GM18861 (cell line): ENCODE results near the gene DUSP22.
"Not testable (repeated sequence)": the region's sequence is repeated elsewhere in the genome, so short reads cannot be mapped to it uniquely, and the experiment has no call there.

ENCODE experiments used
- ATAC-seq: cut with Tn5 transposase; IDR thresholded peaks from one replicate; pipeline ENCODE4 v1.9.1; 2021; ENCODE audit not compliant: unreplicated experiment

Gene DUSP22

DNA sequence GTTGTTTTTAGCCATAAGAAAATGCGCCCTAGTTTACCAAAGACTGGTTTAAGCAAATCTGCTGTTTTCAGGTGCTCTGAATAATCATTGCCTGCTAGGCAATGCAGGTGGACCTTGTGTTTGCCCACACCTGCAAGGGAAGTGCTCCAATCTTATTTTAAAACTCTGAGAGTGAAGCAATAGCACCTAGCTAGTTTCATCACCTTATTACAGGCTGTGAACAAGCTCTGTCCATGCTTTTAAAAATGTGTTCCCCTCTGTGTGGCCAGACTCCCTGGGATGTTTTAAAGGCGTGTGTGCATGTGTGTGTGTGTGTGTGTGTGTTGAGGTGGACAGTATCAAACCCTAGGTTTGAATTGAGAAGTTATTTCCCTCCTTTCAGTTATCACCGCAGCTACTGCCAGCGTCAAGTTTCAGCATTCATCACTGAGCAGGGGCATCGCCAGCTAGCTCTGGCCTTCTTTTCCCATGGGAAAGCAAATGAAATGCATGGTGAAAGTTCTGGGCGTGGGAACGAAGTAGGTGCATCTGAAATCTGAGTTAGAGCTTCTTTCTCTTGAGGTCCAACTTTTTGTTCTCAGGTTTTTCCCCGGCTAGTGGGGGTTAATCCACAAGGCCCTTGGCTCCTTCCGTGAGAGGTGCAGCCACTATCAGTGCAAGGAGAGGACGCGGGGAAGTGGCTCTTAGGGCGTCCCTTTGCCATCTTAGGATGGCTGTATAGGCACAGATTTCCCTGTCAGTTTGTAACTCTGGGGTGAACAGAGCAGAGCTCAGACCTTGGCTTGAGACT lies 30.8 kb downstream of the DUSP22 start:
- no peak for ATAC-seq

DNA sequence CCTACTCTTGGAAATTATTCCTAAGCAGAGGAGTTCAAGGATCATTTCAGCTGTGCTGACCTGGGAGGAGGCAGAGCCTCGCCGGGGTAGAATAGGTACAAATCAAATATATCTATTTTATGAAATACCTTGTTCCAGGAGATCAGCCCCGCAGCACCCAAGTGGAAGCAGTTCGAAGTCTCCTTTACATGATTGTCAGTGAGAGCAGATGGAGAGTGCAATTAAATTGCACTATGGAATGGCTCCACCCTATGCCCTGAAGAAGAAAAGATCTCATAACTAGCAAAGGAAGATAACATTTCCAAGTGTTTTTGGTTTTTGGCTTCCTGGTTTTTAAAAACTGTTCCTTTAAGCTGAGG lies 31.4 kb downstream of the DUSP22 start:
- no peak for ATAC-seq

DNA sequence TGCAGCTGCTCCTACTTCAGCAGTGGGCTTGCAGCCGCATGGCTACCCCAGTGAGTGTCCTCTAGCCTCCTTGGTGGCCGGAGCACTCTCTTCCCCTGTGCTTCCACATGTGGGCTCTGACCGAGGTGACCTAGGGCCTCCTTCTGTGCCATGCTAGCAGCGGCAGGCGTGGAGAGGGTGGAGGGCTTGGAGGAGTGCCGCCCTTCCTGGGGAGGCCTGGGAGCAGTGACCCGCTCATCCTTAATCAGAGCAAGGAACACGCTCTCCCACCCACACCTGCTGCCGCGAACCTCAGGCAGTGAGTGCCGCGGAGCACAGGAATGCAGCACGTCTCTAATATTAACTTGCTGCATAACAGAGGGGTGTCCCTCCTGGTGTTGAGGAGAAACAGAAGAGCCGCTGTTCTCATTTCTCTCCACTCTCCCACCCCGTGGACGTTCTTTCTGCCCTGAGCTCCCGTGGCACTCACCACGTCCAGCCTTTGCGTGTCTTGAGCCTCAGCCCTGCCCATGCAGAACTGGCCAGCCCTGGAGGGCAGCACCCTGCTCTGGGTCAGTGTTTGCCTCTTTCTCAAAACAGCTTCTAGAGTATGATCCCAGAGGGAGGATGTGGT lies 31.9 kb downstream of the DUSP22 start:
- ATAC-seq: no peak

DNA sequence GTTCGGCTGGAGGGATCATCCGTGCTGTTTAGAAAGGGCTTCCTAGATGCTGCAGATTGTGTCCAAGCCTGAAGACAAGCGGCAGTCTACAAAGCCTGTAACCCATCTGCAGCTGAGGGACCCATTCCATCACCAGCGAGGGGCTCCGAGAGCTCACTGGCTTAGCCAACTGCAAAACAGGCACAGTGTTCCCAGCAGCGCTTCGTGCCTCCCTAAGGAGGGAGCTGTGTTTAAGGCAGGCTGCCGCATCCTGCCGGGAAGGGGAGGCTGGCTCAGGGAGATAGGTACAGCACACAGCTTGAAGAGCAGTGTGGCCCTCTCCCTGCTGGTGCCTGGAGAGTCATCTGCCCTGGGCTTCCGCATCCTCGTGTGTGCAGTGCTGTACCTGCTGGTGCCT lies 32.4 kb downstream of the DUSP22 start:
- ATAC-seq: no peak

DNA sequence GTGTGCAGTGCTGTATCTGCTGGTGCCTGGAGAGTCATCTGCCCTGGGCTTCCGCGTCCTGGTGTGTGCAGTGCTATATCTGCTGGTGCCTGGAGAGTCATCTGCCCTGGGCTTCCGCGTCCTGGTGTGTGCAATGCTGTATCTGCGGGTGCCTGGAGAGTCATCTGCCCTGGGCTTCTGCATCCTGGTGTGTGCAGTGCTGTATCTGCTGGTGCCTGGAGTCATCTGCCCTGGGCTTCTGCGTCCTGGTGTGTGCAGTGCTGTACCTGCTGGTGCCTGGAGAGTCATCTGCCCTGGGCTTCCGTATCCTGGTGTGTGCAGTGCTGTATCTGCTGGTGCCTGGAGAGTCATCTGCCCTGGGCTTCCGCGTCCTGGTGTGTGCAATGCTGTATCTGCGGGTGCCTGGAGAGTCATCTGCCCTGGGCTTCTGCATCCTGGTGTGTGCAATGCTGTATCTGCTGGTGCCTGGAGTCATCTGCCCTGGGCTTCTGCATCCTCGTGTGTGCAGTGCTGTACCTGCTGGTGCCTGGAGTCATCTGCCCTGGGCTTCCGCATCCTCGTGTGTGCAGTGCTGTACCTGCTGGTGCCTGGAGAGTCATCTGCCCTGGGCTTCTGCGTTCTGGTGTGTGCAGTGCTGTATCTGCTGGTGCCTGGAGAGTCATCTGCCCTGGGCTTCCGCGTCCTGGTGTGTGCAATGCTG lies 33.0 kb downstream of the DUSP22 start:
- ATAC-seq: not testable (repeated sequence)

DNA sequence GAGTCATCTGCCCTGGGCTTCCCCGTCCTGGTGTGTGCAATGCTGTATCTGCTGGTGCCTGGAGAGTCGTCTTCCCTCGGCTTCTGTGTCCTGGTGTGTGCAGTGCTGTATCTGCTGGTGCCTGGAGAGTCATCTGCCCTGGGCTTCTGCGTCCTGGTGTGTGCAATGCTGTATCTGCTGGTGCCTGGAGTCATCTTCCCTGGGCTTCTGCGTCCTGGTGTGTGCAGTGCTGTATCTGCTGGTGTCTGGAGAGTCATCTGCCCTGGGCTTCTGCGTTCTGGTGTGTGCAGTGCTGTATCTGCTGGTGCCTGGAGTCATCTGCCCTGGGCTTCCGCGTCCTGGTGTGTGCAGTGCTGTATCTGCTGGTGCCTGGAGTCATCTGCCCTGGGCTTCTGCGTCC lies 33.8 kb downstream of the DUSP22 start:
- ATAC-seq: not testable (repeated sequence)

DNA sequence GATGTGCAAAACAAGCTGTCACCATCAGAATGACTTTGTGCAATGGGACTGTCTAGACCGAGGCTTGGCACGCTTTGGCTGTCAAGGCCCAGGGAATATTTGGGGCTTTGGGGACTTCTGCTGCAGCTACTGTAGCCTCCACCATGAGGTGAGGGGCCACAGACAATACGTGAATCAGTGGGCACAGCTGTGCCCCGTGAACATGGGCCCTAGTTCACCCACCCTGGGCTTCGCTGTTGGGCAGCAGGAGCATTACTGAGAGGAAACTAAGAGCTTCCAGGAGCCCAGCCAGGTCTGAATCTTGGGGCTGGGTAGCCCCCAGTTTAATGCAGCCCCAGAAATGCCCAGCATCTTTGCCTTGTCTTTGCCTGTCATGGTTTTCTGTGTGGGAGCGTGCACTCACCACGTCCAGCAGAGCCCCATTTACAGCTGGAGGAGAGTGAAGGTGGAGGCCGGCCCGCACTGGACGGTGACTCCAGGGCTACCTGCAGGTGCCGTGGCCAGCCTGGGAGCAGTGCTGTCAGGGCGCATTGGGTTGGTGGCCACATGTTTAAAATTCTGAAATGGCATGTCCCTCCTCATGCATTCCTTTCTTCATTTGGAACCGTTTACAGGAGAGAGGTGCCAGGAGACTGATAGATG lies 34.7 kb downstream of the DUSP22 start:
- no peak for ATAC-seq

DNA sequence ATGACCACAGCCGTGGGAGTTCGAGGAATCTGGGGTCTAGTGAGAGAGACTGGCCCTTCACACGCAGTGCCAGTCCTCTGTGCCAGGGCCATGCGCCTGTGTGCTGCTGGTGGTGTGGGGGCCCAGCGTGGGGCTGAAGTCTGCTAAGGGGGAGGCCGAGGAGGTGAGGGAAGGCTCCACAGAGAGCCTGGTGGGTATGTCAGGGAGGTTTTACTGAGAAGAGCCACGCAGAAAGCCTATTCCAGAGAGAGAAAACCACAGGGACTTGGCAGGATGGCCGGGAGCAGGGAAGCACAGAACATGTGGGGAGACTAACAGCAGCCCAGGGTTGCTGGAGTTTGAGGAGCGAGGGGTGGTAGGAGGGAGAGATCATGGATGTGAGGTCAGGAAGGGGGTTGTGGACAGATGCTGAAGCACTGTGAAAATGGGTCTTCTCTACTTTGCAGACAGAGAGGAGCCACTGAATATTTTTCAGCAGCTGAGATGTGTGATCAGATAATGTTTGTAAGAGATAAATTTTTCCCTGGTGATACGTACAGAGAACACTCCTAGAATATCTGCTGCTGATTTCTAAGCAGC lies 35.3 kb downstream of the DUSP22 start:
- ATAC-seq: no peak

DNA sequence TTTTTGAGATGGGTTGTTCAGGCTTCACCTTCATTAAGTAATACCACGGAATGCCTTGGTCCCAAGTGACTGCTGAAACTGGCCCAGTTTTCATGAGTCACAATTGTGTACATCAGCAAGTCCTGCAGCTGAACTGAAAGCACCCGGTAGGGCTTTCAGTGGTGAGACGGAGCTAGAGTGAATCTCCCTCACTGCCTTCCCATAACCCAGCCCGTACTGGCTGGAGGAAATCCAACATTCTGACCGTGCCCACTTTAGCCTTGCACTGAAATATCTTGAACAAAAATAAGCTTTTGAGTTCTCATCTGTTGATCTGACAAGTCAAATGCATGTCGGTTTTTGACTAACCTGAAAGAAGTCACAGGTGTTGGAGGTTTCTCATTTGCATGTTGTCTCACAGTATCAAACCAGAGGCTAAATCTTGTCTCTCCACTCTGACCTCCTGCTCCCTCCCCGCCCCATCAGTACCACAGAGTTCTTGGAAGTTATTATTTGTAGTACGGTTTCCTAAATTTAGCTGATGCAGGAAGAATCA lies 35.9 kb downstream of the DUSP22 start:
- ATAC-seq: peak; percentile 72

DNA sequence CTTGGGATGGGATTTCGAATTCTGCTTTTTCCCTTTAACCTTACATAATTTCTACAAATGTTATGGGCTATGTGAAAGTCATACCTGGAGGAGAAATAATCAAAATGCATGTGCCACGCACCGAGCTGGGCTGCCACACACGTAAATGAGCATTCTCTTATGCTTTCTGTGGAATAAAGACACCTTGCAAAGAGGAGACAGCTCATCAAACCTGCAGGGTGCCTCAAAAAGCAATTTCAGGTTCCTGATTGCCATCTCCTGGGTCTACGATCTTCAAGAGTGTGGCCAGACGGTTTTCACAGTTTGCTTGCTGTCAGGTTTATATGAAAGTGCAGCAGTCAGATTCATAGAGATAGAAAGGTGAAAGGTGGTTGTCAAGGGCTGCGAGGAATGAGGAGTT lies 36.6 kb downstream of the DUSP22 start:
- ATAC-seq: no peak

DNA sequence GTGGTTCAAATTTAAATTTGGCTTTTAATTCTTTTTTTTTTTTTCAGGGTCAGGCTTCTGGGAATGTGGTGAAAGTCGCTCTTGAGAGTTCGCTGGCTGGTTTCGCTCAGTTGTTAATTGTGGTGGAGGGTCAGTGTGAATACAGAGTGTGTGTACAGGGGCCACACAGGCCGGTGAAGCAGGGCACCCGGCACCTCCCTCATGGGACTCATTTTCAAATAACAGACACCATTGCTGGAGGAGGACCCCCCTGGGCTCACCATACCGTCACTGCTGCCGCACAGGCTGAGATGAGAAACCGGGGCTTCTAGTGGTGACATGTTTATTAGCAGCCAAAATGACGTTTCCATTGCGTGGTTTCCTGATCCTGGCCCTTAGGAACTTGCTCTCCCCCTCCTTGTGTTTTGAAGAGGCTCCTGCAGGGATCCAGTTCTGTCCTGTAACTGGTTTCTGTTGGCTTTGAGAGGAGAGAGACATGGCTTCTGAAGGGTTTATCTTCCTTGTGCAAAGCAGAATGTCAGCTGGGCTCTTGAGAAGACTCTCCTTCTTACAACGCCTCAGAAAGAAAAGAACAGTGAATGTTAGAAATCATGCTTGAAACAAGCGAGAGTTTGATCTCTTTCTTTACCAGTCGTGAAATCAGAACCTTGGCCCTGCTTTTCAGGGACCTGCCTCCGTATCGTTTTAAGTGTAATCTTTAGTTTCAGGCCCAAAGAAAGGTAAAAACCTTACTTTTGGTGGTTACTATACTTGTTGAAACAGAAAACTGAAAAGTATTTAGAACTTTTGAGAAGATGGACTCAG lies 37.8 kb downstream of the DUSP22 start:
- ATAC-seq: no peak

DNA sequence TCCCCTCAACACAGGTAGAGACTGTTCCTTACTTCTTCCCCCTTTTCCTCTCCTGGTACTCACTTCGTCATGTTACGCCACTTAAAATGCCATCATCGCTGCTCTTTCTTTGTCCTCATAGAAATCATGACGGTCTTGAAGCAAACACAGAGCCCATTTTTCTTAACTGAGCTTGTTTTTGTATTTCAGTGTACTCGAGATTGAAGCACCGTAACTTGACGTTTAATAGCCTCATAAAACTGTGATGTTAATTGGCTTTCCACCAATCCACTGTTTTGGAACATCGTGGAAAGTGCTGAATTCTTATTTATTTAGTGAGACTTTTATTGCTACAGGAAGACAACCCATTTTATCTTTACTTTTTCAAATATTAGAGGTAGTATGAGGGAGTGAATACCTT lies 38.7 kb downstream of the DUSP22 start:
- no peak for ATAC-seq

DNA sequence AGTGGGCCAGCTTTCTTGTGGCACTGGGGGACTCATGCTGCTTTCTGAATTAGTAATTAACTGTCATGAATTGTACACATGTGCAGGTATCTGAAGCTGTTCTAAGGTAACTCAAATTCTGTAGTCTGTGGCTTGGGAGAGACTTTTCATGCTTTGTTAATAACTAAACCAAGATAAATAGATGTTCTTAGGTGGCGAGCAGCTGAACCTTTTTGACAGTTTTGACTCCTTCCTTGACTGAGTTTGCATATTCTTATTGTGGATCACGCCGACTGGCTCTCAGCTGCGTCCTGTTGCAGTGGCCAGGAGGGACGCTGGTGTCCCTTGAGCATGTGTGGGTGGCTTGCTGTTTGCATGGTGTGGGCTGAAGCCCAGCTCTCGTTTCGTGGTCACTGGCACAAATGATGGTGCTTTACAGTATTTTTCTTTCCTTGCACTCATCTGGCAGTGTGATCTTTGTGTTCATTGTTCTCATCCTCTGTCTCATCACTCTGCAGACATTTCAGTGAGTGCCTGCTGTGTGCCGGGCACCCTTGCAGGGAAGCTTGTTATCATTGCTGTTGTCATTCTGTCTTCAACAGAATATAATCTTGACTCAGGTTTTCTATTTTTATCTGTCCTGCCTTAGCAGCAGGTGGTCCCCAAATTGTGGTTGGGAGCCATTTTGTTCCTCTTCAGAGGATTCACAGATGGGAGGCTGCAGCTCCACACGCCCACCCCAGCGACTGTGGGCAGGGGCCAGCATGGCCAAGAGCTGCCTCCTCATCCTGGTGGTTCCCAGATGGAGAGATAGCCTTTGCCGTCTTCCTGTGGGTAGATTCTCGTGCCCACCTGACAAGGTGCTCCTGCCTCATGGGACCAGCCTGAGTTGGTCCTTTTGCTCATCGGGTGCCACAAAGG lies 39.6 kb downstream of the DUSP22 start:
- peak; percentile 53 for ATAC-seq

DNA sequence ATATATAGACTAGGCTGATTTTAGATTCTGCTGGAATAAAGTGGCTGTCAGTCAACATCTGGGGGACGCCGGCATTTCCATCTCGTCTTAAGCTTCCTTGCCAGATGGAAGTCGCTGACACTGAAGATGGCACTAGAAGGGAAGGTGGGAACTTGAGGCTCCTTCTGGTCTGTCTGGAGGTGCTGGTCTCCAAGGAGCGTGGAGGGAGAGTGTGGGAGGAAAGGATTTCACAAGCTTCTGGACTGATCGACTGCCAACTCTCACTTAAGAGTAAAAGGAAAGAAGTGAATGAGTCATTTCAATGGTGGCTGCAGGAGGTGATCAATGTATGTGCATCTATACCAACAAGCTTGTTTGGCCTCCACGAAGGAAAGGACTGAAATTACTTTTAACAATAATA lies 40.4 kb downstream of the DUSP22 start:
- ATAC-seq: no peak

DNA sequence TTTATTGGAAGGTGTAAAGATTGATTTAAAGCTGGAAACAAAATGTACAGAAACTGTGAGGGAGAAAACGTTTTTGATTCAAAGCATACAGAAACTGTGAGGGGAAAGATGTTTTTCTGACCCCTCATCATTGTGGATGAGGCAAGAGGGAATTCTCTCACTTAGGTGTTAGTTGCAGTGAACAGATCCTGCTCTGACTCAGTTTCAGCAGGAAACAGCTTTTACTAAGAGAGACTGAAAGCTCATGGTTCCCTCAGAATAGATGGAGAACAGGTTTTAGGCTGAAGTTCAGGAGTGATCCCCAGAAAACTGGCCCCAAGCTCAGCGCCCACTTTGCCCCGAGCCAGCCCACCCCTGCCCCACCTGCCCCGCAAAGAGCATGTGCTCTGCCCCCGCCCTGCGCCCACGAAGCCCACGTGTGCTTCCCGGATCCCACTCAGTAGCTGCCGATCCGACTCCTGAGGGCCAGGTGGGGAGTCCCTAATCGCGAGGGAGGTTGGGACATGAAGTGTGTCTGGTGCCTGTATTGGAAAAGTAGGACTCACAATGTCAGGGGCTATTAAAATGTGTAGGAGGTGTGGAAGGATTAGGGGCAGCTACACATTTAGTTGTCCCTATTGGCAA lies 41.2 kb downstream of the DUSP22 start:
- no peak for ATAC-seq

DNA sequence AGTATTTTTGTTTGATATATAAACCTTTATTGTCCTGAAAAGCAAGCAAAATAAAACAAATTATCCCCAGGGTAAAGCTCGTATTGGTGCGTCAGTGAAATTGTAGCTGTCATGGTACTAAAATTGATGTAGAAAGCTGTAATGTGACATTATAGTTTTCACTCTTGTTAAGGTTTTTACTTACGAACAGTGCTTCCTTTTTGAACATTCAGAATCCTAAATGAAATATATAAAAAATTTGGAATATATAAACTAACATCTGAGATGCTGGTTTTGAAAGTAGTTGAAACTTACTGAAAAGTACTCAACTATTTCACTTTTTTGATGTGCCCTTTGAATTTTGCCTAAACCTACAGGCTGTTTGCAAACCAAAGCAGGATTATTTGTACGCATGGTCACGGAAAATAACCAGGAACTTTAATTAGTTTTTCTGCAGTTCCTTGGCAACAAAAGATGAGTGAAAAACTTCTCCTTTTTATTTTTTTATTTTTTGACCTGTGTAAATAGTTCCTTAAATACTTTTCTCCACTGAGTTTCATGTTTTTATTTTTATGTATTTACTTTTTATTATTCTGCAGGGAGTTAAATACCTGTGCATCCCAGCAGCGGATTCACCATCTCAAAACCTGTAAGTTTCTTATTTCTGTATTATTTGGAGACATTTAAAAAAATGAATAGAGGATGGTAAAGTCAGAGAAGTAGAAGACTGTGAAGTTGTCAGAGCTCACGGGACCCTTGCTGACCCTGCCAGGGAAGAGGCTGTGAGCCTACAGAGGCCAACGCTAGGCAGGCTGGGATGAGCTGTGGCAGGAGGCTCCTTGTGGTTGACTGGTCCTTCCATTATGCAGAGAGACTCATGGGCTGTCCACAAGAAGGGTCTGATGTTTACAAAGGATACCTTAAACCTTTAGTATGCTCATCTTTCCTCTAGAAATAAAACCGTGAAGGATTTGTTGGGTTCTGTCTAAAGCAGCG lies 42.5 kb downstream of the DUSP22 start:
- ATAC-seq: no peak

DNA sequence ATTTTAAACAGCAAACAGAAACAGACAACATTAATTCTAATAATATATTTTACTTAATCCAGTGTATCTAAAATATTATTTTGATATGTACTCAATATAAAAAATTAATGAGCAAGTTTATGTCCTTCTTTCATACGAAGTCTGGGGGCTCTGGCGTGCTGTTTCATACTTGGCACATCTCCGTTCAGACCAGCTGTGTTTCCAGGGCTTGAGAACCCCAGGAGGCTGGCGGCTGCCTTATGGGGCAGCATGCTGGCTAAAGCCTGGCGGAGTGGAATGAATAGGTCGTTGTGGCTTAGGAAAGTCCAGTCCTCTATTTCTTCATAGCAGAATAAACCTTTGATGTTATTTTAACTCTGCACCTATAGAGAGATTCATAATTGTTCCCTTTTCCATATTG lies 43.3 kb downstream of the DUSP22 start:
- no peak for ATAC-seq
